GM19438 (cell line): ENCODE results near the gene ALG12.

Experiments
- ATAC-seq: cut with Tn5 transposase; IDR thresholded peaks from one replicate; pipeline ENCODE4 v1.9.1; 2021; ENCODE audit warnings: low read depth; ENCODE audit not compliant: unreplicated experiment

Gene ALG12

GRCh38 chr22:49850959-49851802, 67.1 kb downstream of the ALG12 start:
- ATAC-seq = no peak
